GM18505 (cell line): Measurements from ENCODE around the gene HTR5A.

Experiments
- ATAC-seq: cut with Tn5 transposase; IDR thresholded peaks from one replicate; pipeline ENCODE4 v1.9.1; 2021; ENCODE audit not compliant: unreplicated experiment
- POLR2A ChIP-seq: IDR thresholded peaks from 4 replicates; pipeline ENCODE4 v1.6.1; 2011; ENCODE audit warnings: borderline replicate concordance; ENCODE audit not compliant: insufficient read depth, insufficient read length; ENCODE audit errors: extremely low read depth

HTR5A gene

GRCh38 chr7:155062411-155062810, 7.7 kb upstream of the HTR5A start:
- TF ChIP-seq POLR2A: no peak
- no peak for ATAC-seq

DNA sequence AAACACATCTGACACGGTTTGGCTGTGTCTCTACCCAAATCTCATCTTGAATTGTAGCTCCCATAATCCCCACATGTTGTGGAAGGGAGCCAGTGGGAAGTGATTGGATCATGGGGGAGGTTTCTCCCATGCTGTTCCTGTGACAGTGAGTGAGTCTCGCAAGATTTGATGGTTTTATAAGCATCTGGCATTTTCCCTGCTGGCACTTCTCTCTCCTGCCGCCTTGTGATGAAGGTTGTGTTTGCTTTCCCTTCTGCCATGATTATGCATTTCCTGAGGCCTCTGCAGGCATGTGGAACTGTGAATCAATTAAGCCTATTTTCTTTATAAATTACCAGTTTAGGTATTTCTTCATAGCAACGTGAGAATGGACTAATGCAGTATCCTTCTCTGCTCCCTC, 5.9 kb upstream of the HTR5A start:
- TF ChIP-seq POLR2A: no peak
- ATAC-seq: no peak

- no peak for ATAC-seq
- no peak for TF ChIP-seq POLR2A
These were observed 3.6 kb upstream of the HTR5A start for GRCh38 chr7:155066417-155066950.

DNA sequence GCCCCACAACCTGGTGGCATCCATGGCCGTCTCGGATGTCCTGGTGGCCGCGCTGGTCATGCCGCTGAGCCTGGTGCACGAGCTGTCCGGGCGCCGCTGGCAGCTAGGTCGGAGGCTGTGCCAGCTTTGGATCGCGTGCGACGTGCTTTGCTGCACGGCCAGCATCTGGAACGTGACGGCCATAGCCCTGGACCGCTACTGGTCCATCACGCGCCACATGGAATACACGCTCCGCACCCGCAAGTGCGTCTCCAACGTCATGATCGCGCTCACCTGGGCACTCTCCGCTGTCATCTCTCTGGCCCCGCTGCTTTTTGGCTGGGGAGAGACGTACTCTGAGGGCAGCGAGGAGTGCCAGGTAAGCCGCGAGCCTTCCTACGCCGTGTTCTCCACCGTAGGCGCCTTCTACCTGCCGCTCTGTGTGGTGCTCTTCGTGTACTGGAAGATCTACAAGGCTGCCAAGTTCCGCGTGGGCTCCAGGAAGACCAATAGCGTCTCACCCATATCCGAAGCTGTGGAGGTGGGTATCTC, 1.1 kb downstream of the HTR5A start:
- no peak for TF ChIP-seq POLR2A
- no peak for ATAC-seq

DNA sequence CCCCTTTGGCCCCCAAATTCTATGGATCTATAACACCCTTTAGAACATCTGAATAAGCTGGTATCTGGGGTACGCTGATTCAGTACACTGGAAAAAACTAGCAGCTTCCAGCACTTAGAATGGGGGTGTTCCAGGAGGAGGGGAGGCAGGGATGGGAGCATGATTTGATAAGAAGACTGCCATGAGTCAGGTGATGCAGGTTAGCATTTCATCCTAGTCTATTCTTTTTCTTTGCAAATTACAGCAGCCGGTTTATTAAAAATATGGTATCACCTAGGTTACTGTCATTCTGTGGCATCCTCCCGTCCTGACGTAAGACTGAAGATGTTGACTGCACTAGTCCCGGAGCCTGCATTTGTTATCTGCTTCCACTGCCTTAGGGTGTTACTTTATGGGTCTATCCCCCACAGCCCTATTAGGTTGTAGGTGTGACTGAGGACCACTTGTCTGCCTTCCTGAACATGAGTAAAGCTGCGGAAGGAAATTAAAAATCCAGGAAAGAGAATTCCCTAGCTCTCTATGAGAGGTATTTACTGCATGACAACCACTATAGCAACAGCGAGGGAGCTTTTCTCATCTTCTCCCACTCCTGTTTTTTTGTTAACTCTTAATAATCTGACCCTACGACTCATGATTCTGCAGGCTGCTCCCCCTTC, 1.9 kb downstream of the HTR5A start:
- no peak for ATAC-seq
- no peak for TF ChIP-seq POLR2A

DNA sequence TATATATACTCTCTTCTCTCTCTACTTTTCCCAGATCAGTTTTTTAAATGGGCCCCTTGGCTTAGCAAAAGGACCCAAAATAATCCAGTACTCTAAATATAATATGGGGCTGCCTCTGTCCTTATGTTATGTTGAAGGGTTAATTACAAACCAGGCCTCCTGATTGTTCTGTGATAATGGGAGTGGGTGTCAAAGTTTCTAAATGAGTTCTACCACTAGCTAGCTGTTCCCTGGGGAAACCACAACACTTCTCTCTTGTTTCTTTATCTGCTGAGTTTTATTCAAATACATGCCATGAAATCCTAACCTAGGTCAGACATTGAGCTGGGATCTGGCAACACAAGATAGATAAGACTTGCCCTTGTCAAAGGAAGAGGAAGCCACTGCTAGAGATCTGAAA, 3.8 kb downstream of the HTR5A start:
- ATAC-seq: no peak
- TF ChIP-seq POLR2A: no peak

GRCh38 chr7:155084021-155084420, 13.9 kb downstream of the HTR5A start:
- TF ChIP-seq POLR2A: no peak
- no peak for ATAC-seq

GRCh38 chr7:155084969-155085368, 14.8 kb downstream of the HTR5A start:
- ATAC-seq: no peak
- TF ChIP-seq POLR2A: no peak

- TF ChIP-seq POLR2A: no peak
- ATAC-seq: no peak
These were observed 20.6 kb downstream of the HTR5A start for GRCh38 chr7:155090684-155091083.

DNA sequence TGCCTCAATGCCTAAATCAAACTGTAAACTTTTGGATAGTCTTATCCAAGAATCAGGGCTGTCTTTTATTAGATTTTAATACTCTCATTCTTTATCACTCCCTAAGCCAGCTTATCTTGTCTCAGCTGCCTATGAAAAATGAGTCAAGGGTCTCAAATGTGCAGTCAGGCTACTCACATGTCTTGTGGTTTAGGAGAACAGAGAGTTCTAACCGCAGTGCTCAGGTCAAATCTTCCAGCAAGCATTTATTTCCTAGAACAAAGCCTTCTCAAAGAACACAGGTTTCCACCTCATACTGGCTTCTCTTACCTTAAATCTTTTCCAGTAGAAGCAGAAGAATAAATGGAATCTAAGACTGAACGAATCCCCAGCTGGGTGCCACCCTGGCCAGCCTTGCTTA, 23.5 kb downstream of the HTR5A start:
- TF ChIP-seq POLR2A: no peak
- ATAC-seq: no peak

DNA sequence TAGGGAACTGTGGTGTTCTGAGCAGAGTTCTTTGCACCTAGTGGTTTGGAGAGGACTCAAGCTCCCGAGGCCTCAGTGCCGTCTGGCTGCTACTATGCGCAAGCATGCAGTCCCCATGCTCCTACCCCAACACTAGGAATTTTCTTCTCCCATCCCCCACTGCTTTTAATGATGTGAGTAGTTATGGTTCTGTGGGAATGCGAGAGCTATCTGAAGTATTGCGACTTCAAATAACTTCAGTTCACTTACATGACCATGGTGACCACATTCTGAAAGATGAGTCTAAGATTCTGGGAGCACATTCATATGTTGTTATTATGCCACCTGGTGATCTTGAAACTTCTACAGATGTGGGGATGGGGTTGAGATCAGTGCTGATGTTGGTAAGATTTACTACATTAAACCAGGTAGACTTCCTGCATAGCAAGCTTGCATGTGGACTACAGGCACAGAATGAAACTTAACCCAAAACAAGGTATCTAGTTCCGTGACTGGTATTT, 24.6 kb downstream of the HTR5A start:
- ATAC-seq: no peak
- no peak for TF ChIP-seq POLR2A

GRCh38 chr7:155097338-155097737, 27.2 kb downstream of the HTR5A start:
- ATAC-seq: no peak
- no peak for TF ChIP-seq POLR2A

DNA sequence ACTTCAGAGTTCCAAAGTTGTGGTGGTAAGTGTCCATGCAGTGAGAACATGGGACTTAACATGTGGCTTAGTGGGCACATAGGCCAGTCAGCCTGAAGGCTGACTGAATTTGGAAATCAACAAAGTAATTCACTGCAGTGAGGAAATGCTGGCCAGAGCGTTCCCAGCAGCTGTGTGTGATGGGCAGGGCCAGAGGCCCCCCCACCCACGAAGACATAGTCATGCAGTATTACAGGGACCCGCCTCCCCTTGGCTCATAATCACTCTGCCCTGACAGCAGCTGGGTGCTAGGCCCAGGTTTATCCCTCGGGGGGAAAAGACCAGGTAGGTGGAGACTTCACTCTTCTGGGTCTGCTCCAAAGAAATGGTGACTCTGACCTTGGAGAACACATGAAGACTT, 33.7 kb downstream of the HTR5A start:
- no peak for TF ChIP-seq POLR2A
- ATAC-seq: no peak

GRCh38 chr7:155104913-155105312, 34.8 kb downstream of the HTR5A start:
- TF ChIP-seq POLR2A: no peak
- no peak for ATAC-seq
